Thymus (tissue), 11 donors: ENCODE measurements around the gene PODN. TPM values are rescaled to one million over a fixed set of nuclear protein-coding genes. Genes with fewer than 3 reads are reported as not detected.

Experiments
- DNase-seq, 9 donors: peaks; one replicate each; pipeline ENCODE4 v3.0.0-alpha.2; 2013; ENCODE audit warnings: low spot score in 9 of 9, low read depth in 6 of 9, missing footprints in 1 of 9
- H3K27ac ChIP-seq, 2 donors: one replicate each; pipeline ENCODE4 v1.5.1; 2013; ENCODE audit warnings: control low read depth in 1 of 2, low read depth in 1 of 2, low read length in 1 of 2, mild to moderate bottlenecking in 1 of 2, moderate library complexity in 1 of 2
- H3K27me3 ChIP-seq, 2 donors: one replicate each; pipeline ENCODE4 v1.5.1; 2013; ENCODE audit warnings: low read length in 1 of 2; ENCODE audit not compliant: control insufficient read depth in 2 of 2, insufficient read depth in 1 of 2
- H3K36me3 ChIP-seq, 2 donors: one replicate each; pipeline ENCODE4 v1.5.1; 2013; ENCODE audit warnings: low read length in 1 of 2, mild to moderate bottlenecking in 1 of 2, moderate library complexity in 1 of 2; ENCODE audit not compliant: control insufficient read depth in 2 of 2, insufficient read depth in 2 of 2
- H3K4me1 ChIP-seq, 2 donors: one replicate each; pipeline ENCODE4 v1.5.1; 2013; ENCODE audit warnings: low read length in 2 of 2; ENCODE audit not compliant: control insufficient read depth in 2 of 2, insufficient read depth in 2 of 2
- H3K4me3 ChIP-seq, 2 donors: one replicate each; pipeline ENCODE4 v1.5.1; 2013; ENCODE audit warnings: low read length in 2 of 2, control low read depth in 1 of 2, mild to moderate bottlenecking in 1 of 2
- H3K9me3 ChIP-seq, 2 donors: one replicate each; pipeline ENCODE4 v1.5.1; 2013; ENCODE audit warnings: low read length in 1 of 2, mild to moderate bottlenecking in 1 of 2; ENCODE audit not compliant: control insufficient read depth in 2 of 2, insufficient read depth in 1 of 2
- WGBS: extraction: QIAGEN DNeasy Blood & Tissue Kit; methylation state at CpG from one replicate; pipeline ENCODE4 v1.1.7; 2013; 5-methylcytosine and 5-hydroxymethylcytosine counted together
- polyA plus RNA-seq: library from polyadenylated mRNA; stranded (reverse); fragments of 200-250 nt; gene quantifications from one replicate; pipeline ENCODE4 v1.2.3, GENCODE V29; 2013
- total RNA-seq: library from RNA; stranded (reverse); fragments of 120-200 nt; gene quantifications from one replicate; pipeline ENCODE4 v1.2.4, GENCODE V29; 2013
- donor health status: healthy.

PODN gene
- total and polyA plus RNA-seq, 2 donors = 1.4 to 4.8 TPM

DNA sequence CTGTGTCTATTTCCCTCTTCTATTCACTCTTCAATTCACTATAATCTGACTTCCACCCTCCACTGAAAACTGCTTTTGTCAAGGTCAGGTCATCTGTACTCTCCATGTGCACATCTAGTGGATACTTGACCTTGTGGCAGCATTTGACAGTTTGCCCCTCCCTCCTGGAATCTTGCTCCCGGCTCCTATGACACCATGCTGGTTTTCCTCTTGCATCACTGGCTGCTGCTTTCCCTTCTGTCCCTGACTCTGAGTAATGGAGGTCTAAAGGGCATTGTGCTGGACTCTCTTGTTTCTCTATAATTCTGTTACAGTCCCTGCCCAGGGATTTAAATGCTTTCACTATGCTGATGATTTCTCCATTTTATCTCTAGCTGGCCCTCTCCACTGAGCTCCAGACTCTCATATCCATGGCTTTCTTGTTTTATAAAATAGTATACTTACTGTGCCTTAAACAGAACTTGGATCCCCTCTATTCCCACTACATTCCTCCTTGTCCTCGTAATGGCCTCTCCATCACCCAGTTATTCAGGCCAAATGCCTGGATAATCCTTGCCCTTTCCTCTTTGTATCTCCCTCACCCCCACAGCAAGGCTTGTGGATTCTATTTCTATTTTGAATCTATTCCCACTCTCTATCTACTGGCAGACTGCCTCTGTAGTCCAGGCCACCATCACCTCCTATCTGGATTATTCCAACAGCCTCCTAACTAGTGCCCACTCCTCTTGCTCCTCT, 36.8 kb upstream of the PODN start:
- Histone ChIP-seq H3K4me1 (peaks cover 8 to 12% of the 10 kb centered on the region in 2 donors), H3K27ac (no peak overlapping the region), H3K27me3 (no peaks in the 10 kb centered on the region), H3K4me3 (no peak overlapping the region), H3K36me3 (peaks cover 0 to 11% of the 10 kb centered on the region in 2 donors), H3K9me3 (no peaks in the 10 kb centered on the region)
- no peak for DNase-seq
- 98% methylated on average over 2 of the region's 2 CpGs for WGBS

DNA sequence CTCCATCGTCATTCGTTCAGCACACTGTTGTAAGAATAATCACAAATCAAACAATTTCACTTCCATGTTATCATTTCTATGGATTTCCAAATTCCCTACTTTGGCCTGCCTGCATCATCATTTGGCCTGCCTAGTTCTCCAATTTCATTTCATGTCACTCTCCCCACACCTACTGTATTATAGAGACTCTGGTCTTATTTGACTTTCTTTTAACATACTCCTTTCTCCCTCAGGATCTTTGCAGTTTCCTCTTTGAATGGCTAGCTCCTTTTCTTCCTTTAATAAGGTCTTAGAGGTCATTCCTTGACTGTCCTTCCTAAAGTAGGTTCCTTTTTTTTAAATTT, 36.3 kb upstream of the PODN start:
- WGBS = 73% methylated on average over 2 of the region's 2 CpGs
- H3K4me1 ChIP-seq = peaks cover 8 to 12% of the 10 kb centered on the region in 2 donors
- no peak for DNase-seq
- no peak overlapping the region for H3K4me3 ChIP-seq
- H3K27ac ChIP-seq = no peak overlapping the region
- peaks cover 0 to 11% of the 10 kb centered on the region in 2 donors for H3K36me3 ChIP-seq
- no peaks in the 10 kb centered on the region for H3K9me3 ChIP-seq
- H3K27me3 ChIP-seq = no peaks in the 10 kb centered on the region

DNA sequence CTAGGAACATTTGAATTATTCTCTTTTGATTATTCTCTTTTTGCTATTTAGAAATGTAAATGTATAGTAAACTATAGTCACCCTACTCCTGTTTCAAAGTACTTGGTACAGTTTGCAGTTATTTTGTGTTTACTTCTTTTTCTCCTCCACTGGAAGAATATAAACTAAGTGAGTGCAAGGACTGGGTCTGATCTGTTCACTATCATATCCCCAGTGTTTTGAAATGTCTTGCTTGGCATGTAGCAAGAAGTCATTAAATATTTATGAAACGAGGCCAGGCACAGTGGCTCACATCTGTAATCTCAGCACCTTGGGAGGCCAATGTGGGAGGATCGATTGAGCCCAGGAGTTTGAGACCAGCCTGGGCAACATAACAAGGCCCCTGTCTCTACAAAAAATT, 35.8 kb upstream of the PODN start:
- Histone ChIP-seq H3K36me3 (peaks cover 0 to 11% of the 10 kb centered on the region in 2 donors), H3K4me1 (peaks cover 8 to 12% of the 10 kb centered on the region in 2 donors), H3K27ac (no peak overlapping the region), H3K27me3 (no peaks in the 10 kb centered on the region), H3K9me3 (no peaks in the 10 kb centered on the region), H3K4me3 (no peak overlapping the region)
- 97% methylated on average over 2 of the region's 2 CpGs for WGBS
- no peak for DNase-seq

GRCh38 chr1:53031732-53032131, 30.3 kb upstream of the PODN start:
- WGBS = 97% methylated on average over 1 of the region's 1 CpG
- H3K27ac ChIP-seq = no peak overlapping the region
- H3K36me3 ChIP-seq = peaks cover 7 to 15% of the 10 kb centered on the region in 2 donors
- H3K27me3 ChIP-seq = no peaks in the 10 kb centered on the region
- no peaks in the 10 kb centered on the region for H3K4me1 ChIP-seq
- H3K4me3 ChIP-seq = no peak overlapping the region
- H3K9me3 ChIP-seq = no peaks in the 10 kb centered on the region
- no peak for DNase-seq

- no peaks in the 10 kb centered on the region for H3K9me3 ChIP-seq
- no peak for DNase-seq
- no peak overlapping the region for H3K4me3 ChIP-seq
- H3K27me3 ChIP-seq = no peaks in the 10 kb centered on the region
- 94% methylated on average over 4 of the region's 4 CpGs for WGBS
- H3K36me3 ChIP-seq = peaks cover 23 to 24% of the 10 kb centered on the region in 2 donors
- no peaks in the 10 kb centered on the region for H3K4me1 ChIP-seq
- no peak overlapping the region for H3K27ac ChIP-seq
These were observed 24.9 kb upstream of the PODN start for GRCh38 chr1:53037159-53037558.

DNA sequence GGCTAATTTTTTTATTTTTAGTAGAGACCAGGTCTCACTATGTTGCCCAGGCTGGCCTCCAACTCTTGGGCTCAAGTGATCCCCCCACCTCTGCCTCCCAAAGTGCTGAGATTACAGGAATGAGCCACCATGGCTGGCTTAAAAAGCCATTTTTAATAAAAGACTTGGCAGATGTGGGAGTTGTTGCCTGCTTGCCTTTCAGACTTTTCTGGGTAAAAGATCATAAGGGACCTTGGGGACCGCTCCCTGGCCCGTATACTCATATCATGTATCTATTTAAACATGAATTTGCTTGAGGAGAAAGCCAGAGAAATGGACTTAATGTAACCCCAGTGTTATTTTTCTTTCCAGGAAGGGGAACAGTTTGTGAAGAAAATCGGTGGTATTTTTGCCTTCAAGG, 23.4 kb upstream of the PODN start:
- no peak overlapping the region for H3K27ac ChIP-seq
- H3K27me3 ChIP-seq = no peaks in the 10 kb centered on the region
- H3K36me3 ChIP-seq = peaks cover 19 to 25% of the 10 kb centered on the region in 2 donors
- WGBS = 97% methylated on average over 3 of the region's 3 CpGs
- H3K9me3 ChIP-seq = no peaks in the 10 kb centered on the region
- no peaks in the 10 kb centered on the region for H3K4me1 ChIP-seq
- DNase-seq = no peak
- no peak overlapping the region for H3K4me3 ChIP-seq

GRCh38 chr1:53043271-53043670, 18.7 kb upstream of the PODN start:
- no peak overlapping the region for H3K4me3 ChIP-seq
- DNase-seq = no peak
- H3K36me3 ChIP-seq = peaks cover 20 to 28% of the 10 kb centered on the region in 2 donors

DNA sequence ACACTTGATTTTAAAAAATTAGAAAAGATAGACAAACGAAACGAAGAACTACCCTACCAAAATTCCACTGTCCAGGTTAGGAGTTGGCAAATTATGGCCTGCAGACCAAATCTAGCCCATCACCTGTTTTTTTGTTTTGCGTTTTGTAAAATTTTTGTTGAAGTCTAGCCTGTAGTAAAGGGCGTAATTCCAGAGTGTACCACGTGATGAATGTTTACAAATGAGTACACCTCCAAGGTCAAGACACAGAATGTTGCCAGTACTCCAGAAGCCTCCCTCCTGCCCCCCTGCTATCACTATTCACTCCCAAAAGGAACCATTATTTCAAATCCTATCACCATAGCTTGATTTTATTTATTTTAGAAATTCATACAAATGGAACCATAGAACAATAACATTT, 17.1 kb upstream of the PODN start:
- no peaks in the 10 kb centered on the region for H3K27me3 ChIP-seq
- H3K4me3 ChIP-seq = no peak overlapping the region
- H3K27ac ChIP-seq = no peak overlapping the region
- no peak for DNase-seq
- 97% methylated on average over 5 of the region's 5 CpGs for WGBS
- peaks cover 21% of the 10 kb centered on the region in 2 donors for H3K4me1 ChIP-seq
- peaks cover 15 to 16% of the 10 kb centered on the region in 2 donors for H3K36me3 ChIP-seq
- no peaks in the 10 kb centered on the region for H3K9me3 ChIP-seq

More at GRCh38 chr1:53043271-53043670, 18.7 kb upstream of the PODN start:
- Histone ChIP-seq H3K9me3 (no peaks in the 10 kb centered on the region), H3K4me1 (peaks cover 16 to 18% of the 10 kb centered on the region in 2 donors), H3K27me3 (no peaks in the 10 kb centered on the region), H3K27ac (no peak overlapping the region)

DNA sequence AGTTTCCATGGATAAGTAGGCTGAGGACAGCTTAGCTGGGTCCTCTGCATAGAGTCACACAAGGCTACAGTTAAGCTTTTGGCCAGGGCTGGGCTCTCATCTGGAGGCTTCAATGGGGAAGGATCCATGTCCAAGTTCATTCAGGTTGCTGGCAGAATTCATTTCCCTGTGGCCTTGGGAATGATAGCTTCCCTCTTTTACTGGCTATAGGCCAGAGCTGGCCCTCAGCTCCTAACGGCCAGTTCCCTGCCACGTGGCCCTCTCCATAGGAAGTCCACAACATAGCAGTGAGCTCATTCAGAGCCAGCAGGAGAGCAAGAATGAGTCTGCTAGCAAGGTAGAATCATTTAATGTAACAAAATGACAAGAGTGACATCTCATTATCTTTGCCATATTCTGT, 15.1 kb upstream of the PODN start:
- Histone ChIP-seq H3K27me3 (no peaks in the 10 kb centered on the region), H3K9me3 (no peaks in the 10 kb centered on the region), H3K4me3 (no peak overlapping the region), H3K4me1 (peaks cover 21% of the 10 kb centered on the region in 2 donors), H3K27ac (no peak overlapping the region), H3K36me3 (peaks cover 7 to 17% of the 10 kb centered on the region in 2 donors)
- 97% methylated on average over 2 of the region's 2 CpGs for WGBS
- no peak for DNase-seq
